ENCODE measurements around the gene PPP1R16B.

The PPP1R16B gene

GRCh38 chr20:38926934-38927616, 121.6 kb downstream of the PPP1R16B start:
- Histone ChIP-seq H3K4me3 (ENCODE audit: low read length) (peak overlapping the region; percentile 47), H3K36me3 (ENCODE audit: control insufficient read depth, insufficient read depth, low read length) (no peaks in the 10 kb centered on the region), H3K27me3 (ENCODE audit: control insufficient read depth, insufficient read depth, low read length) (no peaks in the 10 kb centered on the region), H3K9ac (ENCODE audit: low read length) (peak overlapping the region; percentile 70), H3K9me3 (ENCODE audit: control insufficient read depth, low read length) (no peaks in the 10 kb centered on the region), H3K4me1 (ENCODE audit: control insufficient read depth, insufficient read depth, low read length) (peaks cover 15% of the 10 kb centered on the region)

GRCh38 chr20:38927902-38928578, 122.5 kb downstream of the PPP1R16B start:
- Histone ChIP-seq H3K9me3 (ENCODE audit: control insufficient read depth, low read length) (no peaks in the 10 kb centered on the region), H3K36me3 (ENCODE audit: control insufficient read depth, insufficient read depth, low read length) (no peaks in the 10 kb centered on the region), H3K4me3 (ENCODE audit: low read length) (no peak overlapping the region), H3K27me3 (ENCODE audit: control insufficient read depth, insufficient read depth, low read length) (no peaks in the 10 kb centered on the region), H3K4me1 (ENCODE audit: control insufficient read depth, insufficient read depth, low read length) (peaks cover 15% of the 10 kb centered on the region), H3K9ac (ENCODE audit: low read length) (no peak overlapping the region)

- no peaks in the 10 kb centered on the region for H3K27me3 ChIP-seq (ENCODE audit: control insufficient read depth, insufficient read depth, low read length)
- H3K9me3 ChIP-seq (ENCODE audit: control insufficient read depth, low read length): no peaks in the 10 kb centered on the region
- peaks cover 15% of the 10 kb centered on the region for H3K4me1 ChIP-seq (ENCODE audit: control insufficient read depth, insufficient read depth, low read length)
- no peak overlapping the region for H3K9ac ChIP-seq (ENCODE audit: low read length)
- no peaks in the 10 kb centered on the region for H3K36me3 ChIP-seq (ENCODE audit: control insufficient read depth, insufficient read depth, low read length)
- H3K4me3 ChIP-seq (ENCODE audit: low read length): no peak overlapping the region
These were observed 124.7 kb downstream of the PPP1R16B start for GRCh38 chr20:38930242-38930569.

- H3K9me3 ChIP-seq (ENCODE audit: control insufficient read depth, low read length): no peaks in the 10 kb centered on the region
These were observed 126.5 kb downstream of the PPP1R16B start for GRCh38 chr20:38931984-38932383.

GRCh38 chr20:38932457-38933120, 127.1 kb downstream of the PPP1R16B start:
- Histone ChIP-seq H3K4me3 (ENCODE audit: low read length) (no peak overlapping the region), H3K9ac (ENCODE audit: low read length) (no peak overlapping the region), H3K4me1 (ENCODE audit: control insufficient read depth, insufficient read depth, low read length) (peaks cover 4% of the 10 kb centered on the region), H3K27me3 (ENCODE audit: control insufficient read depth, insufficient read depth, low read length) (no peaks in the 10 kb centered on the region), H3K36me3 (ENCODE audit: control insufficient read depth, insufficient read depth, low read length) (no peaks in the 10 kb centered on the region), H3K9me3 (ENCODE audit: control insufficient read depth, low read length) (no peaks in the 10 kb centered on the region)

More at GRCh38 chr20:38931984-38932383, 126.5 kb downstream of the PPP1R16B start:
- H3K4me3 ChIP-seq (ENCODE audit: low read length): no peak overlapping the region
- peaks cover 7% of the 10 kb centered on the region for H3K4me1 ChIP-seq (ENCODE audit: control insufficient read depth, insufficient read depth, low read length)
- H3K36me3 ChIP-seq (ENCODE audit: control insufficient read depth, insufficient read depth, low read length): no peaks in the 10 kb centered on the region
- no peak overlapping the region for H3K9ac ChIP-seq (ENCODE audit: low read length)
- H3K27me3 ChIP-seq (ENCODE audit: control insufficient read depth, insufficient read depth, low read length): no peaks in the 10 kb centered on the region

- Histone ChIP-seq H3K9ac (ENCODE audit: low read length) (no peak overlapping the region), H3K36me3 (ENCODE audit: control insufficient read depth, insufficient read depth, low read length) (no peaks in the 10 kb centered on the region), H3K4me1 (ENCODE audit: control insufficient read depth, insufficient read depth, low read length) (no peaks in the 10 kb centered on the region), H3K9me3 (ENCODE audit: control insufficient read depth, low read length) (no peaks in the 10 kb centered on the region), H3K4me3 (ENCODE audit: low read length) (no peak overlapping the region), H3K27me3 (ENCODE audit: control insufficient read depth, insufficient read depth, low read length) (no peaks in the 10 kb centered on the region)
These were observed 129.0 kb downstream of the PPP1R16B start for GRCh38 chr20:38934530-38934929.

- H3K9ac ChIP-seq (ENCODE audit: low read length): no peak overlapping the region
- H3K4me1 ChIP-seq (ENCODE audit: control insufficient read depth, insufficient read depth, low read length): no peaks in the 10 kb centered on the region
- no peaks in the 10 kb centered on the region for H3K36me3 ChIP-seq (ENCODE audit: control insufficient read depth, insufficient read depth, low read length)
- H3K4me3 ChIP-seq (ENCODE audit: low read length): no peak overlapping the region
- H3K27me3 ChIP-seq (ENCODE audit: control insufficient read depth, insufficient read depth, low read length): no peaks in the 10 kb centered on the region
- no peaks in the 10 kb centered on the region for H3K9me3 ChIP-seq (ENCODE audit: control insufficient read depth, low read length)
These were observed 129.8 kb downstream of the PPP1R16B start for GRCh38 chr20:38935285-38935684.

GRCh38 chr20:38935967-38936407, 130.5 kb downstream of the PPP1R16B start:
- Histone ChIP-seq H3K4me1 (ENCODE audit: control insufficient read depth, insufficient read depth, low read length) (no peaks in the 10 kb centered on the region), H3K4me3 (ENCODE audit: low read length) (no peak overlapping the region), H3K9ac (ENCODE audit: low read length) (no peak overlapping the region), H3K9me3 (ENCODE audit: control insufficient read depth, low read length) (no peaks in the 10 kb centered on the region), H3K27me3 (ENCODE audit: control insufficient read depth, insufficient read depth, low read length) (no peaks in the 10 kb centered on the region), H3K36me3 (ENCODE audit: control insufficient read depth, insufficient read depth, low read length) (no peaks in the 10 kb centered on the region)

- Histone ChIP-seq H3K27me3 (ENCODE audit: control insufficient read depth, insufficient read depth, low read length) (no peaks in the 10 kb centered on the region), H3K4me1 (ENCODE audit: control insufficient read depth, insufficient read depth, low read length) (no peaks in the 10 kb centered on the region), H3K4me3 (ENCODE audit: low read length) (no peak overlapping the region), H3K9me3 (ENCODE audit: control insufficient read depth, low read length) (no peaks in the 10 kb centered on the region), H3K36me3 (ENCODE audit: control insufficient read depth, insufficient read depth, low read length) (no peaks in the 10 kb centered on the region), H3K9ac (ENCODE audit: low read length) (no peak overlapping the region)
These were observed 131.5 kb downstream of the PPP1R16B start for GRCh38 chr20:38937000-38937399.

GRCh38 chr20:38937978-38938473, 132.5 kb downstream of the PPP1R16B start:
- Histone ChIP-seq H3K36me3 (ENCODE audit: control insufficient read depth, insufficient read depth, low read length) (no peaks in the 10 kb centered on the region), H3K4me1 (ENCODE audit: control insufficient read depth, insufficient read depth, low read length) (no peaks in the 10 kb centered on the region), H3K9me3 (ENCODE audit: control insufficient read depth, low read length) (no peaks in the 10 kb centered on the region)

GRCh38 chr20:38939686-38940085, 134.2 kb downstream of the PPP1R16B start:
- Histone ChIP-seq H3K36me3 (ENCODE audit: control insufficient read depth, insufficient read depth, low read length) (no peaks in the 10 kb centered on the region), H3K9ac (ENCODE audit: low read length) (no peak overlapping the region), H3K4me3 (ENCODE audit: low read length) (no peak overlapping the region), H3K9me3 (ENCODE audit: control insufficient read depth, low read length) (no peaks in the 10 kb centered on the region), H3K4me1 (ENCODE audit: control insufficient read depth, insufficient read depth, low read length) (no peaks in the 10 kb centered on the region), H3K27me3 (ENCODE audit: control insufficient read depth, insufficient read depth, low read length) (no peaks in the 10 kb centered on the region)

More at GRCh38 chr20:38937978-38938473, 132.5 kb downstream of the PPP1R16B start:
- Histone ChIP-seq H3K27me3 (ENCODE audit: control insufficient read depth, insufficient read depth, low read length) (no peaks in the 10 kb centered on the region), H3K4me3 (ENCODE audit: low read length) (no peak overlapping the region), H3K9ac (ENCODE audit: low read length) (no peak overlapping the region)

- H3K4me1 ChIP-seq (ENCODE audit: control insufficient read depth, insufficient read depth, low read length): no peaks in the 10 kb centered on the region
- H3K27me3 ChIP-seq (ENCODE audit: control insufficient read depth, insufficient read depth, low read length): no peaks in the 10 kb centered on the region
- no peak overlapping the region for H3K4me3 ChIP-seq (ENCODE audit: low read length)
- no peaks in the 10 kb centered on the region for H3K36me3 ChIP-seq (ENCODE audit: control insufficient read depth, insufficient read depth, low read length)
- H3K9me3 ChIP-seq (ENCODE audit: control insufficient read depth, low read length): no peaks in the 10 kb centered on the region
- no peak overlapping the region for H3K9ac ChIP-seq (ENCODE audit: low read length)
These were observed 135.1 kb downstream of the PPP1R16B start for GRCh38 chr20:38940644-38941043.

Measured in mucosa of stomach (tissue), 1 donor.